Central memory CD8-positive, alpha-beta T cell (primary cell): ENCODE results near the gene DENND5A.
"Not testable (repeated sequence)": the region's sequence is repeated elsewhere in the genome, so short reads cannot be mapped to it uniquely, and the experiment has no call there.

ENCODE experiments used
- ATAC-seq: fragments of 150-1000 bp; cut with Tn5 transposase; replicated peaks from 2 replicates; pipeline ENCODE4 v1.10.0; 2022; ENCODE audit warnings: mild to moderate bottlenecking, moderate FRiP score, moderate number of reproducible peaks; ENCODE audit not compliant: poor library complexity, severe bottlenecking; ENCODE audit errors: extremely low read depth
- DNase-seq, 2 donors: peaks; one replicate each; pipeline ENCODE4 v3.0.0; 2021; ENCODE audit warnings: low spot score in 2 of 2
- H3K27ac Mint-ChIP-seq: one replicate; pipeline ENCODE4 v1.8.0; 2022; ENCODE audit warnings: low read depth, mild to moderate bottlenecking, moderate library complexity, mixed read lengths
- H3K27me3 Mint-ChIP-seq: one replicate; pipeline ENCODE4 v1.8.0; 2022; ENCODE audit warnings: mixed read lengths
- H3K36me3 Mint-ChIP-seq: one replicate; pipeline ENCODE4 v1.8.0; 2022; ENCODE audit warnings: mild to moderate bottlenecking, moderate library complexity, mixed read lengths; ENCODE audit not compliant: insufficient read depth
- H3K4me1 Mint-ChIP-seq: one replicate; pipeline ENCODE4 v1.8.0; 2022; ENCODE audit warnings: mixed read lengths
- H3K4me3 Mint-ChIP-seq: one replicate; pipeline ENCODE4 v1.8.0; 2022; ENCODE audit warnings: mild to moderate bottlenecking, moderate library complexity, mixed read lengths
- H3K9me3 Mint-ChIP-seq: one replicate; pipeline ENCODE4 v1.8.0; 2022; ENCODE audit warnings: mixed read lengths

Gene DENND5A

DNA sequence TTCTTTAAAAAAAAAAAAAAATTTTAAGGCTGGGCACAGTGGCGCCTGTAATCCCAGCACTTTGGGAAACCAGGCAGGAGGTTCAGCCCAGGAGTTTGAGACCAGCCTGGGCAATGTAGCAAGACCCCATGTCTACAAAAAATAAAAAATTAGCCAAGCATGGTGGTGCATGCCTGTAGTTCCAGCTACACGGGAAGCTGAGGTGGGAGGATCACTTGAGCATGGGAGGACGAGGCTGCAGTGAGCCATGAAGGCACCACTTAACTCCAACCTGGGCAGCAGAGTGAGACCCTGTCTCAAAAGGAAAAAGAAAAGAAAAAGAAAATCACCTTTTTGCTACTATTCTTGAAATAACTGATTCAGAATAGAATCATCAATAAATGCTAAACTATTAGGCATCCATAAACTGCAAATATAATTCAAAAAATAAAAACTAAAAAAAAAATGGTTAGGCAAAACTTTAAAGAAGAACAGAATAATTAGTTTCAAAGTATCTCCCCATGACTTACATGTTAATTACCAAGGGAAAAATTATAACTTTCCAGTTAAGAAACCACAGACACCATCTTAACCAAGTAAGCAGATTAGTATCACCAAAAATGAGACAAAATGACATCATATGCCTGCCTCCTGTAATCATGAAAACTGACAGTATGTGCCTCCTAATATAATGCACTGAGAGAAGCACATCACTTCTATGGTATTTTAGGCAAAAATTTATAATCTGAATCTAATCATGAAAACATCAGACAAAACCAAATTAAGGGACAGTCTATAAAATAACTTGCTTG lies 63.6 kb downstream of the DENND5A start:
- H3K4me3 Mint-ChIP-seq, result no peak overlapping the region
- H3K27me3 Mint-ChIP-seq, result no peaks in the 10 kb centered on the region
- DNase-seq (no peak), ATAC-seq (no peak)
- no peak overlapping the region for H3K27ac Mint-ChIP-seq
- H3K9me3 Mint-ChIP-seq, result no peaks in the 10 kb centered on the region
- peaks cover 6% of the 10 kb centered on the region for H3K4me1 Mint-ChIP-seq
- H3K36me3 Mint-ChIP-seq, result peaks cover 3% of the 10 kb centered on the region

DNA sequence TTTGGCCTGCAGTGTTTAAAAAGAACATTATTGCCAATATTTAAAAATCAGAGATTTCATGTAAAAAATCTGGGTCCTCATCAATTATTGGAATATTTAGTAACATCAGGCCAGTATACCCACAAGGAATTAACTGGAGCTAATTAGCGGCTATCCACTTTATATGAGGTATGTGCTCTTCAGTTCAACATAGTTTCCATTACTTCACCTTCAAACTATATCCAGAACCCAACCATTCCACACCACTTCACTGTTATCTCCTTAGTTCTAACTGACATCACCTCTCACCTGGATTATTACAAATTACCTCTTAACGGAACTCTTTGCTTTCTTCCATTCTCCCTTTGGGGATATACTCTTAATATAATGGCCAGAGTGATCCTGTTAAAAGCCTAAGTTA lies 64.7 kb downstream of the DENND5A start:
- H3K4me1 Mint-ChIP-seq, result peaks cover 6% of the 10 kb centered on the region
- no peak overlapping the region for H3K4me3 Mint-ChIP-seq
- H3K36me3 Mint-ChIP-seq, result peaks cover 3% of the 10 kb centered on the region
- H3K27ac Mint-ChIP-seq, result no peak overlapping the region
- H3K9me3 Mint-ChIP-seq, result no peaks in the 10 kb centered on the region
- H3K27me3 Mint-ChIP-seq, result no peaks in the 10 kb centered on the region
- ATAC-seq (no peak), DNase-seq (no peak)

DNA sequence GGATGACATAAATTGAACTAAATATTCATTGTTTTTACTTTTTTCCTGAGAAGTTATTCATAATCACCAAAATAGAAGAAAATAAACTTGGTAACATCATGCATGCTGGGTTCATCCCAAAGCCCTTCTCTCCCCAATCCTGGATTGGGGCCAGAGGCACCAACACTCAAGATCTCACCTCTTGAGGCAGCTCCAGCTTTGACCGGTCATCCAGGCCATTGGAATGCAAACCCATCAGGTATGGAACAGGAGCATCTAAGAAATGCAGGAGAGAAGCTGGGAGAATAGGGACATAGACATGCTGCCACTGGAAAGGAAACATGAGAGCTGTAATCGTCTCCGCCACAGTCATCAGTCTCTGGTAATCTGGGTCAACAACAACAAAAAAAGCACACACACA lies 71.8 kb downstream of the DENND5A start:
- no peaks in the 10 kb centered on the region for H3K4me1 Mint-ChIP-seq
- ATAC-seq, result no peak
- no peak overlapping the region for H3K4me3 Mint-ChIP-seq
- H3K9me3 Mint-ChIP-seq, result no peaks in the 10 kb centered on the region
- H3K27me3 Mint-ChIP-seq, result no peaks in the 10 kb centered on the region
- DNase-seq, result no peak
- no peak overlapping the region for H3K27ac Mint-ChIP-seq
- H3K36me3 Mint-ChIP-seq, result peaks cover 11% of the 10 kb centered on the region

DNA sequence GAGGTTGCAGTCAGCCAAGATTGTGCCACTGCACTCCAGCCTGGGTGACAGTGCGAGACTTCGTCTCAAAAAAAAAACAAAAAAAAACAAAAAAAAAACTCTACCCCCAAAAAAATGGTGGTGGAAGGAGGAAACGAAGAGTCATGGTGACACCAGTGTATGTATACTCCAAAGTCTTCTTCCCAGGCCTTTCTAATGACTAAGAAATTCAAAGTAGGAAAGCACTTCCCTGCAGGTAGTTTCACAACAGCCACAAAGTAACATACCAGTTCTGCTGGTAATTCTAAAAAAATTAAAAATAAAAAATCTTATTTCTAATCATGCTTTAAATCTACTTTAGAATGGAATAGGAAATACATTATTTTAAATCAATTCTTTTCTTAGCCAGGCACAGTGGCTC lies 72.6 kb downstream of the DENND5A start:
- Mint-ChIP-seq H3K9me3 (no peaks in the 10 kb centered on the region), H3K27ac (no peak overlapping the region), H3K4me3 (no peak overlapping the region), H3K4me1 (no peaks in the 10 kb centered on the region), H3K27me3 (no peaks in the 10 kb centered on the region), H3K36me3 (peaks cover 8% of the 10 kb centered on the region)
- DNase-seq (no peak), ATAC-seq (no peak)

DNA sequence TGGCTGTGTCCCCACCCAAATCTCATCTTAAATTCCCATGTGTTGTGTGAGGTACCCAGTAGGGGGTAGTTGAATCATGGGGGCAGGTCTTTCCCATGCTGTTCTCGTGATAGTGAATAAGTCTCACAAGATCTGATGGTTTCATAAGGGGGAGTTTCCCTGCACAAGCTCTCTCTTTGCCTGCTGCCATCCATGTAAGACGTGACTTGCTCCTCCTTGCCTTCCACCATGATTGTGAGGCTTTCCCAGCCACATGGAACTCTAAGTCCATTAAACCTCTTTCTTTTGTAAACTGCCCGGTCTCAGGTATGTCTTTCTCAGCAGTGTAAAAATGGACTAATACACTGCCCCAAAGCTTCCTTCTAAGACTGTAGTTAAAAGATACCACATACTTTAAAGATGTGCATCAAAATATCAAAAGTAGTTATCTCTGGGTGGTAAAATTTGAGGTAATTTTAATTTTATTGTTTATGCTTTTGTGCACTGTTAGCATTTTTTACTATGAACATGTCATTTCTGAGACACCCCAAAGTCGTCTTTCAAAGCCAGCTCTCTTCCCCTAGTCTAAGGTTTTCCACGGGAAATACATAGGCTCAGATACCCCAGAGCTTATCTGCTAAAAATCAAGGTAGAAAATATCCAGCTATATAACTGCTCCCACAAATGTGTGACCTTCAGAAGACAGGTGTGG lies 74.7 kb downstream of the DENND5A start:
- not testable (repeated sequence) for DNase-seq, H3K9me3 Mint-ChIP-seq, H3K4me3 Mint-ChIP-seq, H3K36me3 Mint-ChIP-seq, H3K27ac Mint-ChIP-seq, H3K27me3 Mint-ChIP-seq, ATAC-seq, H3K4me1 Mint-ChIP-seq

DNA sequence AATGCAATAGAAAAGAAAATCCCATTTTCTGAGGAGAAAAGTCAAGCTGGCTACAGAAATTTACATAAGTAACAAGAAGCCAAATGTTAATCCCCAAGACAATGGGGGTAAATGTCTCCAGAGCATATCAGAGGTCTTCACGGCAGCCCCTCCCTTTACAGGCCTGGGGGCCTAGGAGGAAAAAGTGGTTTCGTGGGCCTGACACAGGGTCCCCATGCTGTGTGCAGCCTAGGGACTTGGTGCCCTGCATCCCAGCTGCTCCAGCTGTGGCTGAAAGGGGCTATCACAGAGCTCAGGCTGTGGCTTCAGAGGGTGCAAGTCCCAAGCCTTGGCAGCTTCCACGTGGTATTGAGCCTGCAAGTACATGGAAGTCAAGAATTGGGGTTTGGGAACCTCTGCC lies 76.3 kb downstream of the DENND5A start:
- DNase-seq, H3K4me1 Mint-ChIP-seq, H3K9me3 Mint-ChIP-seq, H3K36me3 Mint-ChIP-seq, ATAC-seq, H3K27ac Mint-ChIP-seq, H3K27me3 Mint-ChIP-seq, H3K4me3 Mint-ChIP-seq: not testable (repeated sequence)

DNA sequence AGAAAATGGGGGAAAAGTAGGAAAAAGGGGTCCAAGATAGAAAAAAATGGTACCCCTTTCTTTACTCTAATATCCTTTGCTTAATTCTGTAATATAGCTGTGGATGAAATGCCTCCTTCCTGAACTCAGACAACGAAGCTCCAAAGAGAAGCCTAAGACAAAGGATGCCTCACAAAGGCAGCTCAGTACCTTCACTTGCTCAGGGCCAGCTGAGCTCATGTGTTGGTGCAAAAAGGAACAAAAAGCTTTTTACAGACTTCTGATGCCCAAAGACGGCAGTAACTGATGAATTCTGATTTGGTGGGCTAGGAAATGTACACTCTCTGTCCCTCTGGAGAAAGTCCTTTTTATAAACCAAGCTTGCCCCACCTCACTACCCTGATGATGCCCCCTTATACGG lies 77.5 kb downstream of the DENND5A start:
- no peak overlapping the region for H3K4me3 Mint-ChIP-seq
- DNase-seq (no peak), ATAC-seq (no peak)
- no peak overlapping the region for H3K27ac Mint-ChIP-seq
- H3K36me3 Mint-ChIP-seq, result peaks cover 2% of the 10 kb centered on the region
- no peaks in the 10 kb centered on the region for H3K4me1 Mint-ChIP-seq
- no peaks in the 10 kb centered on the region for H3K27me3 Mint-ChIP-seq
- H3K9me3 Mint-ChIP-seq, result no peaks in the 10 kb centered on the region

DNA sequence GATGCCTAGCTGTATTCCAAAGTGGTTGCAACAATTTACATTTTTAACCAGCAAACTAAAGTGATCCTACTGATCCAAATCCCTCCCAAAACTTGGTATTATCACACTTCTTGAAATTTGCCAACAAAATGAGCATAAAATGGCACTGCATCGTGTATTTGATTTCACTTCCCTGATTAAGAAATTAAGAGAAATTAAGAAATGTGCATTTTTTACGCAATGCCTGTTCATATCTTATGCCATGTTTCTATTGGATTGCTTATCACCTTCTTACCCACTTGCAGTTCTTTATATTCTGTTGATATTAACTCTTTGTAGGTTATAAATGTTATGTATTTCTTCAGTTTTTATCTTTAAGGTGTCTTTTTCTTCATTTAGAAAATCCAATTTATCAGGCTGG lies 80.6 kb downstream of the DENND5A start:
- Mint-ChIP-seq H3K4me1 (no peaks in the 10 kb centered on the region), H3K27ac (no peak overlapping the region), H3K27me3 (no peaks in the 10 kb centered on the region), H3K36me3 (peaks cover 2% of the 10 kb centered on the region), H3K4me3 (no peak overlapping the region), H3K9me3 (no peaks in the 10 kb centered on the region)
- DNase-seq (no peak), ATAC-seq (no peak)

DNA sequence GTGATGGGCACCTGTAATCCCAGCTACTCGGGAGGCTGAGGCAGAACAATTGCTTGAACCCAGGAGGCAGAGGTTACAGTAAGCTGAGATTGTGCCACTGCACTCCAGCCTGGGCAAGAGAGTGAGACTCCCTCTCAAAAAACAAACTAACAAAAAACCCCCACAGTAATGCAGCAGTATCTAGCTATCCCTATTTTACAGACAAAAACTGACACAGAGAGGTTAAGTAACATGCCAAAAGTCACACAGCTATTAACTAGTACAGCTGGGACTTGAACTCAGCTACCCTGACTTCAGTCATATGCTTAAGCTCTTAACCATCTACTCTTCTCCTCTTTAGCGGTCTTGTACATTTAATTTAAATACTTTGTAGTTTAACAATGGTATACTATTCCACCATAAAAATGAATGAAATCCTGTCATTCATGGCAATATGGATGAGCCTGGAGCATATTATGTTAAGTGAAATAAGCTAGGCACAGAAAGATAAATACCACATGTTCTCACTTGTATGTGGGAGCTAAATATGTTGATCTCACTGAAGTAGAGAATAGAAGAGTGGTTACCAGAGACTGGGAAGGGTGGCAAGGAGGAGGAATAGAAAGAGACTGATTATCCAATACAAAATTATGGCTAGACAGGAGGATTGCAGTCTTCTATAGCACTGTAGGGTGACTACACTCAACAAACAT lies 82.8 kb downstream of the DENND5A start:
- Mint-ChIP-seq H3K27ac (no peak overlapping the region), H3K36me3 (no peaks in the 10 kb centered on the region), H3K4me1 (no peaks in the 10 kb centered on the region), H3K9me3 (no peaks in the 10 kb centered on the region), H3K27me3 (no peaks in the 10 kb centered on the region), H3K4me3 (no peak overlapping the region)
- ATAC-seq (no peak), DNase-seq (no peak)

DNA sequence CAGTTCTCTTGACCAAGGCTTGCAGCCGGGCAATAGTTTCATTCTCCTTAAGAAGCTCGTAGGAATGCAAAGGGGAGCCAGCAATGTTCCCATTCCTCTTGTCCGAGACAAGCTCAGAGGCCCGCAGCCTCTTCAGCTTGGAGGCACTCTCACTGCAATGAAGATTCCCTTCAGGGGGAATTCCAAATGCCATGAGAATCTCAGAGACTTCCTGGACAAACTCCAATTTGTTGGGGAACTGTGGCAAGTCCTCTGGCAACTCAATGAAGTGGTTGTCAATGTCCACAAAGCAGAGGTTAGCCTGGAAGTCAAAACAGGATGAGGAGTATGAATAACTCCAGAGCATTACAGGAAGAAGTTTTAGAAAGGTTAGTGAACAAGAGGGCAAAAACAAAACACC lies 84.4 kb downstream of the DENND5A start:
- Mint-ChIP-seq H3K4me1 (no peaks in the 10 kb centered on the region), H3K9me3 (no peaks in the 10 kb centered on the region), H3K4me3 (no peak overlapping the region), H3K27ac (no peak overlapping the region), H3K27me3 (no peaks in the 10 kb centered on the region), H3K36me3 (peaks cover 7% of the 10 kb centered on the region)
- ATAC-seq (no peak), DNase-seq (no peak)

DNA sequence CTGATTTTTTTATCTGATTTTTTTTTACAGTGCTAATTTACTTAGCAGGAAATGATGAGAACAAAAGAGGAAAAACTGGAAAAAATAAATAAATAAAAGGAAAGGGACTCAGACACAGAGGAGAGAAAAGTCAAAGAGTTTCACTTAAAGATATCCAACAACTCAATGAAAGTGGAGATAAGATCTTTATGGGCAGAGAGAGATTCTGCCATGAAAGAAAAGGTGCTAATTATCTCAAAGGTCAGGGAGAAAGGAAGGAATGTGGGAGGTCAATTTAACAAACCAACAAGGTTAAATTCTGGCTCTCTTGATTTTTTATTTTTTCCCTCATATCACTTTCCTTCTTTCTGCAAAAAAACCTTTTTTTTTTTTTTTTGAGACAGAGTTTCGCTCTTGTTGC lies 86.0 kb downstream of the DENND5A start:
- DNase-seq (no peak), ATAC-seq (no peak)
- Mint-ChIP-seq H3K4me3 (no peak overlapping the region), H3K4me1 (no peaks in the 10 kb centered on the region), H3K9me3 (no peaks in the 10 kb centered on the region), H3K27me3 (no peaks in the 10 kb centered on the region), H3K27ac (no peak overlapping the region), H3K36me3 (peaks cover 7% of the 10 kb centered on the region)

DNA sequence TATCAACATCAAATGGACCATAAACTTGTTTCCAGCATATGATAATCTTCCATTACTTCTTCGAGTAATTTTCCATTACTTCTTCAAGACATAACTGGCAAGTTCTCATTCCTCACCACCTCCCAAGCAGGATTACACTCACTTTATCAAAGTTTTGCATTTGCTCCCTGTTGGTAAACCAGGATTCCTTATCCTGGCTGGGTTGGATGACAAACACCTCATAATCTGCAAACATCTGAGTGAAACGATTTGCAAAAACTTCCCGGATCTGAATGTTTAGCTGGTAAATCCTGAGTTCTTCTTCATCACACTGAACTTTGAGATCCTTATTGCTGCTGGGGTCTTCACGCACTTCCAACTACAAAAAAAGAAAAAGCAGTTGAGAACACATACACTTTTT lies 86.4 kb downstream of the DENND5A start:
- peaks cover 7% of the 10 kb centered on the region for H3K36me3 Mint-ChIP-seq
- ATAC-seq (no peak), DNase-seq (no peak)
- no peaks in the 10 kb centered on the region for H3K27me3 Mint-ChIP-seq
- H3K4me3 Mint-ChIP-seq, result no peak overlapping the region
- H3K9me3 Mint-ChIP-seq, result no peaks in the 10 kb centered on the region
- no peaks in the 10 kb centered on the region for H3K4me1 Mint-ChIP-seq
- H3K27ac Mint-ChIP-seq, result no peak overlapping the region
